SK-N-SH (cell line): Measurements from ENCODE around the gene PRKG1.

Experiments
- EZH2phosphoT487 ChIP-seq: fragments of 200-600 bp; sonication (generic); IDR thresholded peaks from 2 replicates; pipeline ENCODE4 v1.6.1; 2017; ENCODE audit warnings: low read depth, mixed run types, mild to moderate bottlenecking, antibody characterized with exemption, moderate library complexity, borderline replicate concordance
- MXI1 ChIP-seq: IDR thresholded peaks from 2 replicates; pipeline ENCODE4 v1.6.1; 2012; ENCODE audit warnings: mild to moderate bottlenecking, low read depth, low read length, improper control_type of control experiment
- POLR2AphosphoS5 ChIP-seq: IDR thresholded peaks from 2 replicates; pipeline ENCODE4 v1.6.1; 2012; ENCODE audit warnings: low read depth, low read length
- SIN3A ChIP-seq: IDR thresholded peaks from 2 replicates; pipeline ENCODE4 v1.6.1; 2012; ENCODE audit warnings: low read depth, mild to moderate bottlenecking, low read length, moderate library complexity, borderline replicate concordance
- SMC3 ChIP-seq: IDR thresholded peaks from 2 replicates; pipeline ENCODE4 v1.6.1; 2012; ENCODE audit warnings: low read depth, low read length, improper control_type of control experiment
- TCF12 ChIP-seq: IDR thresholded peaks from 2 replicates; pipeline ENCODE4 v1.4.0; 2012
- TF ChIP-seq, protein P1 (sequence below): IDR thresholded peaks from 2 replicates; pipeline ENCODE4 v1.6.1; 2012; ENCODE audit warnings: mild to moderate bottlenecking, low read depth, low read length, moderate library complexity
- TF ChIP-seq, protein P2 (sequence below): fragments of 200-600 bp; sonication (generic); IDR thresholded peaks from 2 replicates; pipeline ENCODE4 v1.6.1; 2017; ENCODE audit warnings: antibody characterized with exemption, mild to moderate bottlenecking, moderate library complexity
- TF ChIP-seq, protein P3 (sequence below): fragments of 150-350 bp; IDR thresholded peaks from 2 replicates; pipeline ENCODE4 v1.6.1; 2016; ENCODE audit warnings: mild to moderate bottlenecking, low read depth, low read length

DNA sequence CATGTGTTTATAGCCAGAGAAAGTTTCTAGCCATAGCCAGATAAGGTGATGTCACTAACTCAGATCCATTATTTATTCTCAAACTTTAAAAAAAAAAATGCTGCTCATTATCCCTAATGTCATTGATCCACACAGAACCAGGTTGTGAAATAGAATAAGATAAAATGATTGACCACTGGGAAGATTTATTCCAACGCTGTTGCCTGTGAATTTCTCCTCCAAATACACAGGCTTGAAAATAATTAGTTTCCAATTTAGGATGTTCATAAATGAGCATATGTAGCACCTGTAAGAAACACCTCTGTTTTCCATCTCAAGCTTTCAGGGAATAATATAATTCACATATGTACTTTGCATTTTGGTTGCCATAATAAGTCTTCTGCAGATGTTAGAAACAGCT, 956.7 kb downstream of the PRKG1 start:
- TF ChIP-seq MXI1 (no peak), POLR2AphosphoS5 (no peak), SMC3 (no peak), TCF12 (no peak), SIN3A (no peak), EZH2phosphoT487 (no peak)
- TF ChIP-seq, protein P1, sequence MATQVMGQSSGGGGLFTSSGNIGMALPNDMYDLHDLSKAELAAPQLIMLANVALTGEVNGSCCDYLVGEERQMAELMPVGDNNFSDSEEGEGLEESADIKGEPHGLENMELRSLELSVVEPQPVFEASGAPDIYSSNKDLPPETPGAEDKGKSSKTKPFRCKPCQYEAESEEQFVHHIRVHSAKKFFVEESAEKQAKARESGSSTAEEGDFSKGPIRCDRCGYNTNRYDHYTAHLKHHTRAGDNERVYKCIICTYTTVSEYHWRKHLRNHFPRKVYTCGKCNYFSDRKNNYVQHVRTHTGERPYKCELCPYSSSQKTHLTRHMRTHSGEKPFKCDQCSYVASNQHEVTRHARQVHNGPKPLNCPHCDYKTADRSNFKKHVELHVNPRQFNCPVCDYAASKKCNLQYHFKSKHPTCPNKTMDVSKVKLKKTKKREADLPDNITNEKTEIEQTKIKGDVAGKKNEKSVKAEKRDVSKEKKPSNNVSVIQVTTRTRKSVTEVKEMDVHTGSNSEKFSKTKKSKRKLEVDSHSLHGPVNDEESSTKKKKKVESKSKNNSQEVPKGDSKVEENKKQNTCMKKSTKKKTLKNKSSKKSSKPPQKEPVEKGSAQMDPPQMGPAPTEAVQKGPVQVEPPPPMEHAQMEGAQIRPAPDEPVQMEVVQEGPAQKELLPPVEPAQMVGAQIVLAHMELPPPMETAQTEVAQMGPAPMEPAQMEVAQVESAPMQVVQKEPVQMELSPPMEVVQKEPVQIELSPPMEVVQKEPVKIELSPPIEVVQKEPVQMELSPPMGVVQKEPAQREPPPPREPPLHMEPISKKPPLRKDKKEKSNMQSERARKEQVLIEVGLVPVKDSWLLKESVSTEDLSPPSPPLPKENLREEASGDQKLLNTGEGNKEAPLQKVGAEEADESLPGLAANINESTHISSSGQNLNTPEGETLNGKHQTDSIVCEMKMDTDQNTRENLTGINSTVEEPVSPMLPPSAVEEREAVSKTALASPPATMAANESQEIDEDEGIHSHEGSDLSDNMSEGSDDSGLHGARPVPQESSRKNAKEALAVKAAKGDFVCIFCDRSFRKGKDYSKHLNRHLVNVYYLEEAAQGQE = no peak
- TF ChIP-seq, protein P2, sequence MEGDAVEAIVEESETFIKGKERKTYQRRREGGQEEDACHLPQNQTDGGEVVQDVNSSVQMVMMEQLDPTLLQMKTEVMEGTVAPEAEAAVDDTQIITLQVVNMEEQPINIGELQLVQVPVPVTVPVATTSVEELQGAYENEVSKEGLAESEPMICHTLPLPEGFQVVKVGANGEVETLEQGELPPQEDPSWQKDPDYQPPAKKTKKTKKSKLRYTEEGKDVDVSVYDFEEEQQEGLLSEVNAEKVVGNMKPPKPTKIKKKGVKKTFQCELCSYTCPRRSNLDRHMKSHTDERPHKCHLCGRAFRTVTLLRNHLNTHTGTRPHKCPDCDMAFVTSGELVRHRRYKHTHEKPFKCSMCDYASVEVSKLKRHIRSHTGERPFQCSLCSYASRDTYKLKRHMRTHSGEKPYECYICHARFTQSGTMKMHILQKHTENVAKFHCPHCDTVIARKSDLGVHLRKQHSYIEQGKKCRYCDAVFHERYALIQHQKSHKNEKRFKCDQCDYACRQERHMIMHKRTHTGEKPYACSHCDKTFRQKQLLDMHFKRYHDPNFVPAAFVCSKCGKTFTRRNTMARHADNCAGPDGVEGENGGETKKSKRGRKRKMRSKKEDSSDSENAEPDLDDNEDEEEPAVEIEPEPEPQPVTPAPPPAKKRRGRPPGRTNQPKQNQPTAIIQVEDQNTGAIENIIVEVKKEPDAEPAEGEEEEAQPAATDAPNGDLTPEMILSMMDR = no peak
- TF ChIP-seq, protein P3, sequence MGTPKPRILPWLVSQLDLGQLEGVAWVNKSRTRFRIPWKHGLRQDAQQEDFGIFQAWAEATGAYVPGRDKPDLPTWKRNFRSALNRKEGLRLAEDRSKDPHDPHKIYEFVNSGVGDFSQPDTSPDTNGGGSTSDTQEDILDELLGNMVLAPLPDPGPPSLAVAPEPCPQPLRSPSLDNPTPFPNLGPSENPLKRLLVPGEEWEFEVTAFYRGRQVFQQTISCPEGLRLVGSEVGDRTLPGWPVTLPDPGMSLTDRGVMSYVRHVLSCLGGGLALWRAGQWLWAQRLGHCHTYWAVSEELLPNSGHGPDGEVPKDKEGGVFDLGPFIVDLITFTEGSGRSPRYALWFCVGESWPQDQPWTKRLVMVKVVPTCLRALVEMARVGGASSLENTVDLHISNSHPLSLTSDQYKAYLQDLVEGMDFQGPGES = no peak
